Trophoblast cell (in vitro differentiated cells and primary cell): ENCODE data around the gene SMOC1.

Experiments
- DNase-seq, 2 donors: peaks; one replicate each; pipeline ENCODE4 v3.0.0-alpha.2; 2016
- H2AFZ ChIP-seq: 2 replicates; pipeline ENCODE4 v1.6.1; 2013; ENCODE audit warnings: low read length, moderate library complexity, mild to moderate bottlenecking; ENCODE audit not compliant: insufficient read depth, poor library complexity
- H2AK5ac ChIP-seq: 2 replicates; pipeline ENCODE4 v1.6.1; 2013; ENCODE audit warnings: mild to moderate bottlenecking, low read length
- H2BK120ac ChIP-seq: 2 replicates; pipeline ENCODE4 v1.6.1; 2013; ENCODE audit warnings: low read length, mild to moderate bottlenecking, moderate library complexity; ENCODE audit not compliant: insufficient read depth, poor library complexity
- H2BK12ac ChIP-seq: 2 replicates; pipeline ENCODE4 v1.6.1; 2013; ENCODE audit warnings: mild to moderate bottlenecking, low read length, moderate library complexity
- H2BK5ac ChIP-seq: 2 replicates; pipeline ENCODE4 v1.6.1; 2013; ENCODE audit warnings: low read length, low read depth, moderate library complexity, mild to moderate bottlenecking; ENCODE audit not compliant: poor library complexity
- H3K14ac ChIP-seq: 2 replicates; pipeline ENCODE4 v1.6.1; 2013; ENCODE audit warnings: mild to moderate bottlenecking, low read length
- H3K18ac ChIP-seq: 2 replicates; pipeline ENCODE4 v1.6.1; 2013; ENCODE audit warnings: mild to moderate bottlenecking, low read length
- H3K23ac ChIP-seq: 2 replicates; pipeline ENCODE4 v1.6.1; 2013; ENCODE audit warnings: low read length
- H3K27ac ChIP-seq: 2 replicates; pipeline ENCODE4 v1.5.1; 2013; ENCODE audit warnings: low read depth, mild to moderate bottlenecking, inconsistent platforms, low read length, moderate library complexity
- H3K27me3 ChIP-seq: 2 replicates; pipeline ENCODE4 v1.6.1; 2013; ENCODE audit warnings: inconsistent platforms, mild to moderate bottlenecking, low read length, moderate library complexity; ENCODE audit not compliant: insufficient read depth
- H3K36me3 ChIP-seq, 2 experiments: 1 replicate in 1 of 2; 2 replicates in 1 of 2; pipeline ENCODE4 v1.6.1; 2013; ENCODE audit warnings: low read length in 2 of 2, mild to moderate bottlenecking in 2 of 2, moderate library complexity in 1 of 2; ENCODE audit not compliant: insufficient read depth in 2 of 2, control insufficient read depth in 1 of 2
- H3K4ac ChIP-seq: 2 replicates; pipeline ENCODE4 v1.6.1; 2013; ENCODE audit warnings: low read depth, mild to moderate bottlenecking, low read length, moderate library complexity
- H3K4me1 ChIP-seq, 2 experiments: 1 replicate in 1 of 2; 2 replicates in 1 of 2; pipeline ENCODE4 v1.6.1; 2013; ENCODE audit warnings: low read length in 2 of 2, mild to moderate bottlenecking in 2 of 2, moderate library complexity in 1 of 2; ENCODE audit not compliant: insufficient read depth in 2 of 2, control insufficient read depth in 1 of 2
- H3K4me2 ChIP-seq: 2 replicates; pipeline ENCODE4 v1.6.1; 2013; ENCODE audit warnings: inconsistent platforms, mild to moderate bottlenecking, low read length, moderate library complexity
- H3K4me3 ChIP-seq: 2 replicates; pipeline ENCODE4 v1.5.1; 2013; ENCODE audit warnings: mild to moderate bottlenecking, low read depth, low read length, inconsistent platforms
- H3K79me1 ChIP-seq: one replicate; pipeline ENCODE4 v1.6.1; 2013; ENCODE audit warnings: low read length
- H3K79me2 ChIP-seq: 2 replicates; pipeline ENCODE4 v1.6.1; 2013; ENCODE audit warnings: low read length, mild to moderate bottlenecking; ENCODE audit not compliant: control insufficient read depth, insufficient read depth, poor library complexity
- H3K9ac ChIP-seq: 2 replicates; pipeline ENCODE4 v1.6.1; 2013; ENCODE audit warnings: mild to moderate bottlenecking, low read length
- H3K9me3 ChIP-seq: 2 replicates; pipeline ENCODE4 v1.6.1; 2013; ENCODE audit warnings: low read depth, mild to moderate bottlenecking, control low read depth, inconsistent platforms, low read length; ENCODE audit not compliant: insufficient read depth
- H4K12ac ChIP-seq: 2 replicates; pipeline ENCODE4 v1.6.1; 2013; ENCODE audit warnings: low read depth, mild to moderate bottlenecking, low read length, moderate library complexity
- H4K8ac ChIP-seq: 2 replicates; pipeline ENCODE4 v1.6.1; 2013; ENCODE audit warnings: low read depth, mild to moderate bottlenecking, low read length, moderate library complexity
- H4K91ac ChIP-seq: one replicate; pipeline ENCODE4 v1.6.1; 2013; ENCODE audit warnings: low read depth, mild to moderate bottlenecking, low read length, moderate library complexity
- WGBS: extraction: QIAGEN DNeasy Blood & Tissue Kit; methylation state at CpG from one replicate; pipeline ENCODE4 v1.1.7; 2013; ENCODE audit warnings: missing lambda C conversion rate; ENCODE audit not compliant: insufficient read length, insufficient coverage; ENCODE audit errors: extremely low coverage; 5-methylcytosine and 5-hydroxymethylcytosine counted together

The SMOC1 gene

GRCh38 chr14:69878251-69878650, 965 bp upstream of the SMOC1 start:
- WGBS: no CpG with 5 or more reads among the region's 9 CpGs

DNA sequence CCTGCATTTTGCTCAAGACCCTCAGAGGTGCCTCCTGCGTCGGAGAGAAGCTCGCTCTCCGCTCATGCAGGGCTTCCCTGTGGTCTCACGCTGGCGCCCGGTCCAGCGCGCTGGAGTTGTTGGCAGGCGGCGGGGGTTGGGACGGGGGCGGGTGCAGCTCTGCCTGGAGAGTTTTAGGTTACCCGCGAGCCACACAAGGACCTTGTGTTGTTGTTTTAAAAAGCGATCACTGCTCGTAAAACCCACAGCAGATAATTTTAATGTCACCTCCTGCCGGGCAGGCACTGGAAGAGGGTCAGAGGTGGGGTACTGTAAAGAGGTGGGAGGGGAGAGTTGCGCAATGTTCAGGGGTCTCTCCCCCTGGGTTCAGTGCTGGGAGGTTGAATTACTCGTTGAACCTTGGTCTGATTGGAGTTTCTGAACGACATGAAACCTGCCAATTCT, 850 bp downstream of the SMOC1 start:
- H3K4ac ChIP-seq: no peak overlapping the region

More at GRCh38 chr14:69878251-69878650, 965 bp upstream of the SMOC1 start:
- Histone ChIP-seq H3K27me3 (peaks cover 39% of the 10 kb centered on the region), H4K91ac (no peak overlapping the region), H3K4me1 (peaks cover 0 to 4% of the 10 kb centered on the region in 2 experiments), H2BK5ac (no peak overlapping the region), H3K23ac (no peak overlapping the region), H2BK120ac (no peak overlapping the region), H3K4me2 (no peak overlapping the region), H3K27ac (no peak overlapping the region), H3K14ac (no peak overlapping the region), H3K4ac (no peak overlapping the region), H4K8ac (no peak overlapping the region), H3K18ac (no peak overlapping the region), H2BK12ac (no peak overlapping the region), H2AK5ac (no peak overlapping the region), H3K79me2 (no peaks in the 10 kb centered on the region), H3K79me1 (no peaks in the 10 kb centered on the region), H4K12ac (no peak overlapping the region), H3K9ac (no peak overlapping the region), H3K36me3 (no peaks in the 10 kb centered on the region), H3K9me3 (peaks cover 8% of the 10 kb centered on the region), H3K4me3 (no peak overlapping the region), H2AFZ (no peak overlapping the region)
- DNase-seq: no peak

GRCh38 chr14:69880893-69881292, 1.7 kb downstream of the SMOC1 start:
- Histone ChIP-seq H3K14ac (no peak overlapping the region), H4K12ac (no peak overlapping the region), H3K79me2 (no peaks in the 10 kb centered on the region), H2BK5ac (no peak overlapping the region), H2AK5ac (no peak overlapping the region), H3K79me1 (no peaks in the 10 kb centered on the region), H3K4me1 (peaks cover 0 to 4% of the 10 kb centered on the region in 2 experiments), H2BK12ac (no peak overlapping the region), H3K9ac (no peak overlapping the region), H3K9me3 (peaks cover 8% of the 10 kb centered on the region), H3K4me3 (no peak overlapping the region), H2AFZ (no peak overlapping the region), H3K4ac (no peak overlapping the region), H3K27me3 (peaks cover 39% of the 10 kb centered on the region), H4K91ac (no peak overlapping the region), H3K4me2 (no peak overlapping the region), H2BK120ac (no peak overlapping the region), H3K36me3 (no peaks in the 10 kb centered on the region), H4K8ac (no peak overlapping the region), H3K27ac (no peak overlapping the region), H3K18ac (no peak overlapping the region), H3K23ac (no peak overlapping the region)
- WGBS: no CpG with 5 or more reads among the region's 5 CpGs
- no peak for DNase-seq

More for the DNA sequence above, 850 bp downstream of the SMOC1 start:
- H3K14ac ChIP-seq: no peak overlapping the region
- peaks cover 0 to 4% of the 10 kb centered on the region in 2 experiments for H3K4me1 ChIP-seq
- peaks cover 39% of the 10 kb centered on the region for H3K27me3 ChIP-seq
- no peaks in the 10 kb centered on the region for H3K36me3 ChIP-seq
- no peak for DNase-seq
- no peak overlapping the region for H2BK120ac ChIP-seq
- peaks cover 8% of the 10 kb centered on the region for H3K9me3 ChIP-seq
- no peak overlapping the region for H3K4me3 ChIP-seq
- no peak overlapping the region for H2BK5ac ChIP-seq
- H3K79me2 ChIP-seq: no peaks in the 10 kb centered on the region
- H4K8ac ChIP-seq: no peak overlapping the region
- peak overlapping the region; percentile 28 for H3K4me2 ChIP-seq
- no peak overlapping the region for H2BK12ac ChIP-seq
- no peak overlapping the region for H4K12ac ChIP-seq
- H3K18ac ChIP-seq: no peak overlapping the region
- H3K9ac ChIP-seq: no peak overlapping the region
- H3K27ac ChIP-seq: no peak overlapping the region
- no peak overlapping the region for H2AK5ac ChIP-seq
- H3K79me1 ChIP-seq: no peaks in the 10 kb centered on the region
- no peak overlapping the region for H4K91ac ChIP-seq
- WGBS: no CpG with 5 or more reads among the region's 21 CpGs
- no peak overlapping the region for H2AFZ ChIP-seq
- no peak overlapping the region for H3K23ac ChIP-seq

GRCh38 chr14:69882116-69882864, 3.1 kb downstream of the SMOC1 start:
- Histone ChIP-seq H2BK12ac (no peak overlapping the region), H2AK5ac (no peak overlapping the region), H3K79me2 (no peaks in the 10 kb centered on the region), H3K4me3 (no peak overlapping the region), H2BK120ac (no peak overlapping the region), H4K12ac (no peak overlapping the region), H2BK5ac (no peak overlapping the region), H3K18ac (no peak overlapping the region), H3K36me3 (no peaks in the 10 kb centered on the region), H3K4ac (no peak overlapping the region), H3K14ac (no peak overlapping the region), H2AFZ (no peak overlapping the region), H3K27ac (no peak overlapping the region), H4K91ac (no peak overlapping the region), H3K23ac (no peak overlapping the region), H3K79me1 (no peaks in the 10 kb centered on the region), H3K4me2 (no peak overlapping the region), H4K8ac (no peak overlapping the region), H3K27me3 (peaks cover 39% of the 10 kb centered on the region), H3K4me1 (peaks cover 0 to 4% of the 10 kb centered on the region in 2 experiments), H3K9me3 (peaks cover 8% of the 10 kb centered on the region), H3K9ac (no peak overlapping the region)
- DNase-seq: no peak
- no CpG with 5 or more reads among the region's 11 CpGs for WGBS
